Bone marrow (tissue), 2 donors: Measurements from ENCODE around the gene C17orf78.
"Not testable (repeated sequence)": the region's sequence is repeated elsewhere in the genome, so short reads cannot be mapped to it uniquely, and the experiment has no call there.

Source experiments
- DNase-seq, 2 donors: peaks; one replicate each; lab custom pipeline; 2025; lab: John Stamatoyannopoulos, UW

C17orf78 gene

DNA sequence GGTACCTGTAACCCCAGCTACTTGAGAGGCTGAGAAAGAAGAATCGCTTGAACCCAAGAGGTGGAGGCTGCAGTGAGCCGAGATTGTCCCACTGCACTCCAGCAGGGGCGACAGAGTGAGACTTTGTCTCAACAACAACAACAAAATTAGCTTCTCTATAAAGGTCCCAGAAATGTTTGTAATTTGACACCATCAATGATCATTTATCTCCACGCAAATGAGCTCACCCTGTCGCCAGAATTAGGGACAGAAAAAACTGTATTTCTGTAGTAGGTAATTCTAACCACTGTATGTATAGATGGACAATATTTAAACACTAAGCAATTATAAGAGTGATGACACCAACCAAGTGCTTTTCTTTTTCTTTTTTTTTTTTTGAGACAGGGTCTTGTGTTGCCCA lies 10.7 kb downstream of the C17orf78 start:
- DNase-seq, result no peak

GRCh38 chr17:37388266-37388665 lies 12.5 kb downstream of the C17orf78 start:
- no peak for DNase-seq

DNA sequence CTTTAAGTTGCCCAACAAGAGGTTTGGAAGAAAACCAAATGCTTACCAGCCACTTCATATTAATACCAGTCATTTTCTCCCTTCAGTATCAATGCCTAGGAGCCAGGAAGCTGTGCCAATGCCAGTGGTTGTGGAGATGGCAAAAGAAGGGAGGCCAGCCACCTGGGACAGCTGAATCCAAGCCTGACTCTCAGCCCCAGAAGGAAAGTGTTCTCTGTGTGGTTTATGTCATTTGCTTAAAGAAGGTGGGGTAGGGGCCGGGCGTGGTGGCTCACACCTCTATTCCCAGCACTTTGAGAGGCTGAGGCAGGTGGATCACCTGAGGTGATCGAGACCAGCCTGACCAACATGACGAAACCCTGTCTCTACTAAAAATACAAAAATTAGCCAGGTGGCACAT lies 13.4 kb downstream of the C17orf78 start:
- DNase-seq, result no peak

DNA sequence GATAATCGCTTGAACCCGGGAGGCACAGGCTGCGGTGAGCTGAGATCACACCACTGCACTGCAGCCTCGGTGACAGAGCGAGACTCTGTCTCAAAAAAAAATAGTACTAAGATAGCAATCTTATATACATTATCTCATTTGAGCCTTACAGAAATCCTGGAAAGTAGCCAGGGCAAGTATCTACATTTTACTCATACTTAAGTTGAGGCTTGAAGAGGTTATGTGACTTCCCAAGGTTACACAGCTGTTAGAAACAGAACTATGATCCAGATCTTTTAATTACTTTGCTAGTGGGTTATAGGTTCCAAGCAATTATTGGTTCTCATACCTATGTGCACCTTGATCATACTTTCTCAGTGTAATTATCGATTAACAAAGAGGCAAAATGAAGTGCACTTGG lies 15.4 kb downstream of the C17orf78 start:
- no peak for DNase-seq

- no peak for DNase-seq
Measured at GRCh38 chr17:37392024-37392590, 16.3 kb downstream of the C17orf78 start.

- DNase-seq, result no peak
Measured at GRCh38 chr17:37393352-37393751, 17.6 kb downstream of the C17orf78 start.

- DNase-seq, result no peak
Measured at GRCh38 chr17:37399265-37399803, 23.5 kb downstream of the C17orf78 start.

GRCh38 chr17:37400505-37400904 lies 24.7 kb downstream of the C17orf78 start:
- no peak for DNase-seq

DNA sequence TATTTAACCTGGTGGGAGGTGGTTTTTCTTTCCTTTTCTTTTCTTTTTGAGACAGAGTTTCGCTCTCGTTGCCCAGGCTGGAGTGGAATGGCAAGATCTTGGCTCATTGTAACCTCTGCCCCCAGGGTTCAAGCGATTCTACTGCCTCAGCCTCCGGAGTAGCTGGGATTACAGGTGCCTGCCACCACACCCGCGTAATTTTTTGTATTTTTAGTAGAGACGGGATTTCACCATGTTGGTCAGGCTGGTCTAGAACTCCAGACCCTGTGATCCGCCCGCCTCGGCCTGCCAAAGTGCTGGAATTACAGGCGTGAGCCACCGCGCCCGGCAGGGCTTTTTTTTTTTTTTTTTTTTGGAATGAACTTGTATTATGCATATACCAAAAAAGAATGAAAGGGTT lies 29.7 kb downstream of the C17orf78 start:
- DNase-seq, result not testable (repeated sequence)

GRCh38 chr17:37405955-37406634 lies 30.3 kb downstream of the C17orf78 start:
- DNase-seq, result no peak

DNA sequence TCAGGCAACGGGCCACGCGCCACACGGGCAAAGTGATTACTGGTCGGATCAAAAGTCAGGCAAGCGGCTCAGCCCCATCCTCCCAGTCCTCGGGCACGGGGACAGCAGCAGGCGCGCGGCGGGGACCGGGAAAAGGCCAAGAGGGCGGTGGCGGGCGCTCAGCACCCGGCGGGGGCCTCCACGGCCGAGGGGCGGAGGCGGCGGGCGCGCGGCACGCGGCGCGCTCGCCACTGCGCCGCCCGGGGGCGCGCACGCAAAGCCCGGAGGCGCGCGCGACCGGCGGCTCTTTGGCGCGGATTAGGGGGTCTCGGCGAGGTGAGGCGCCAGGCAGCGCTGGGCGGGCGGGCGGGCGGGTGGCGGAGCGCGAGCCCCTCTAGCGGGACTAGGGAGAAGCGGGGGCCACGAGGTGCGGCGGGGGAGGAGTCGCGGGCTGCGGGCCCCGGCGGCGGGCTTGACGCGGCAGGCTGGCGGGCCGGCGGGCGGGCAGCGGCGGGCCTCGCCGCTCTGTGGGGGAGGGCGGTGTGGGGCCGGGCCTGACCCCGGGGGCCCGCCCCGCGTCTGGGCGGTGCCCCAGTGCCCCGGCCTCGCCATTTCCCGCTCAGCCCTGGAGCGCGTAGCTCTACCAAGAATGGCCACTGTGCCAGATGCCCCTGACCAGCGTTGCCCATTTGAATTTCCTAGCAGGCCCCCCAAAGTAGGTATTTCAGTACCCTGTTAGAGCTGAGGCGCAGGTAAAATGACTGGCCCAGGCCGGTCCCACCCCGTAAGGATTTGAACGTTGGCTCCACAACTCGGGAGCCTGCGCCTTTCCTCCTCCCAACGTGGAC lies 31.1 kb downstream of the C17orf78 start, which contains the start of the genes ACACA and TADA2A:
ACACA (minus strand) TSS at position 202 of the 827 bp plus-strand sequence. CDS start 537 bp downstream, outside the sequence.
TADA2A (plus strand) TSS at position 252 of the 827 bp plus-strand sequence. CDS start 4,480 bp downstream, outside the sequence.
- peak; percentile 65 to 80 for DNase-seq

- DNase-seq, result not testable (repeated sequence)
Measured at GRCh38 chr17:37408145-37408479, 32.3 kb downstream of the C17orf78 start.

- DNase-seq, result no peak
Measured at GRCh38 chr17:37410357-37410756, 34.6 kb downstream of the C17orf78 start.

GRCh38 chr17:37413875-37414519 lies 38.2 kb downstream of the C17orf78 start:
- no peak for DNase-seq

- DNase-seq, result no peak
Measured at GRCh38 chr17:37417852-37418251, 42.1 kb downstream of the C17orf78 start.

DNA sequence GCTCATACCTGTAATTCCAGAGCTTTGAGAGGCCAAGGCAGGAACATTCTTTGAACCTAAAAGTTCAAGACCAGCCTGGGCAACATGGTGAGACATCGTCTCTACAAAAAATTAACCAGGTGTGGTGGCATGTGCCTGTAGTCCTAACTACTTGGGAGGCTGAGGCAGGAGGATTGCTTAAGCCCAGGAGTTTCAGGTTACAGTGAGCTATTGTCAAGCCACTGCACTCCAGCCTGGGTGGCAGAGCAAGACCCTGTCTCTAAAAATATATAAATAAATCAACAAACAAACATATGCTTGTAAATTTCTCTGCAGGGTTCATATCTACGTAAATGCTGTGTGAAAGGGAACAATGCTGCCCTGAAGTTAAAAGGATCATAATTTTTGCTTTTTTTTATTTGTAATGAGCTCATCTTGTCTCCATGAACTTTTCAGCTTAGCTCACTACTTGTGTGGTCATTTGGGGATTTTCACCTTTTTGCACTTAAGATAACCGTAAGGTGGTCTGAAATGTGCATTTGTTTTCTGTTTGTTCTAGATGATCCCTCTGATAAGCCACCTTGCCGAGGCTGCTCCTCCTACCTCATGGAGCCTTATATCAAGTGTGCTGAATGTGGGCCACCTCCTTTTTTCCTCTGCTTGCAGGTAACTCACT lies 47.3 kb downstream of the C17orf78 start:
- DNase-seq, result no peak

- DNase-seq, result no peak
Measured at GRCh38 chr17:37425268-37425667, 49.5 kb downstream of the C17orf78 start.

DNA sequence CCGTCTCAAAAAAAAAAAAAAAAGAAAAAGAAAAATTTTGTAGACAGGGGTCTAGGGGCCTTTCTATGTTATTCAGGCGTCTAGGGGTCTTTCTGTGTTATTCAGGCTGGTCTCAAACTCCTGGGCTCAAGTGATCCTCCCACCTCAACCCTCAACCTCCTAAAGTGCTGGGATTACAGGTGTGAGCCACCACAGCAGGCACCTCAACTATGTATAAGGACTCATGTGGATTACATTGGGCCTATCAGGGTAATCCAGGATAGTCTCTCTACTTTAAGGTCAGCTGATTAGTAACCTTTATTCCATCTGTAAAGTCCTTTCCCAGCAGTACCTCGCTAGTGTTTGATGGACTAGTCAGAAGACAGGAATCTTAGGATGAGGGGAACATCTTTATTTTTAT lies 53.3 kb downstream of the C17orf78 start:
- no peak for DNase-seq

- no peak for DNase-seq
Measured at GRCh38 chr17:37429453-37429852, 53.7 kb downstream of the C17orf78 start.

DNA sequence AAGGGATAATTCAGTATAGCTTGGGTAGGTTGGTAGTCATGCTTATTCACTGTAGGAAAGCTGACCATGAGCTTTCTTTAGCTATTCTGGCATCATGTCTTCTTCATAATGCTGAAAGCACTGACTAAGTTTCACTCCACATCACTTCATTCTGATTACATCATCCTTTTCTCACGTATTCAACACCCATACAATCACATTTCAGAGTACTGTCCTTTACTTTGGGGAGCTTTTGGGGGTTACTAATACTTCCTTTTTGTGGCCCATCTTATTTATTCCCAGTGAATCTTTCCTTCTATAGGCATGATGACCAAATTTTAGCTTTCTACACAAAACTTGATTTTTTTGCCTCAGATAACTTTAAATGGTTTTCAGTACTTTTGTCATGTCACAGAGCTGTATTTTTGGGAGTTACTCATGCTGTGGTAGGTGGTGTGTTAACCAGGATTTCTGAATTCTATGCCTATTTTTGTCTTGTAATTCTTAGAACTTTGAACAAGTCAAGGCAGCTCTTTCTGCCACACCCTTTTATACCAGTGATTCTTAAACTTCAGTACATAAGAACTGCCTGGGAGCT lies 54.4 kb downstream of the C17orf78 start:
- DNase-seq, result no peak

DNA sequence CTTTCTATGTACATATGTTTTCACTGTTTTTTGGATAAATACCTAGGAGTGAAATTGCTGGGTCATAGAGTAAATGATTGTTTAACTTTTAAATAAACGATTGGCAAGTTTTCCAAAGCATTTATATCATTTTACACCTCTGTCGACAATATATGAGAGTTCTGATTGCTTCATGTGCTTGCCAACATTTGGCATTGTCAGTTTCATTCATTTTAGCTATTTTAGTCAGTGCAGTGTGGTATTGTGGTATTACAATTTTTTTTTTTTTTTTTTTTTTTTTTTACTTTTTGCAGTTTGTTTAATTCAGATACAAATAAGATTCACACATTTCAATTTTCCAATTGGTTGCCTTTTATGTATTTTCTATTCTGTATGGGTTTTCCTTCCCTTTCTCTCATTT lies 56.9 kb downstream of the C17orf78 start:
- DNase-seq, result no peak
